ENCODE measurements around the gene ITGB2.

DNA sequence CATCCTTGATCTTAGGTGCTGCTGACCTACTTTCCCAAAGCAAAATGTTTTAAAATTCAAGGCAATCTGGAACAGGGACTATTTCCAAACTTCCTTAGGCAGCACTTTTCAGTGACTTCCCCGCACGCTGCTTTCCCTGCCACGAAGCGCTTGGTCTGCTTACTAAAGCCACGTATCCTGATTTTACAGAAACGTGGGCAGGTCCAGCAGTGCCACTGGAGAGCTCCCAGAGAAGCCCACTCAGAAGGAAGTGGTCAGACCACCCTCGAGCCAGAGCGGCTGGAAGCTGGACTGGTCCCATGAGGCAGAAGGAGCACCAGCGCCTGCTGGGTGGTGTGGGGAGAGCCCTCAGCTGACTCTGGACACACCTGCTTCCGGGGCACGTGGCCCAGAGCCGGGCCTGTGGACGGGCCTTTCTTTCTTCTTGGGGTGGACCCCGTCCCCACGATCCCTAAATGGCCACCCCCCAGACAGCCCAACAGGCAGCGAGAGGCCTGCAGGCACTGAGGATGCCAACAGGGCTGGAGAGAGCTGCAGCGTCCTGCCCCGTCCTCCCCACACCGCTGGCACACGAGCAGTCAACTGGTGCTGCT is 70.4 kb downstream of the ITGB2 start:
- TF ChIP-seq FOXM1 (IDR thresholded peaks at IDR 0.05; ENCODE audit: borderline replicate concordance, low read depth): no peak
- TF ChIP-seq NFIC (IDR thresholded peaks at IDR 0.05): no peak
- TF ChIP-seq RAD21 (IDR thresholded peaks at IDR 0.05; ENCODE audit: low read depth): no peak
- TF ChIP-seq, protein P1, sequence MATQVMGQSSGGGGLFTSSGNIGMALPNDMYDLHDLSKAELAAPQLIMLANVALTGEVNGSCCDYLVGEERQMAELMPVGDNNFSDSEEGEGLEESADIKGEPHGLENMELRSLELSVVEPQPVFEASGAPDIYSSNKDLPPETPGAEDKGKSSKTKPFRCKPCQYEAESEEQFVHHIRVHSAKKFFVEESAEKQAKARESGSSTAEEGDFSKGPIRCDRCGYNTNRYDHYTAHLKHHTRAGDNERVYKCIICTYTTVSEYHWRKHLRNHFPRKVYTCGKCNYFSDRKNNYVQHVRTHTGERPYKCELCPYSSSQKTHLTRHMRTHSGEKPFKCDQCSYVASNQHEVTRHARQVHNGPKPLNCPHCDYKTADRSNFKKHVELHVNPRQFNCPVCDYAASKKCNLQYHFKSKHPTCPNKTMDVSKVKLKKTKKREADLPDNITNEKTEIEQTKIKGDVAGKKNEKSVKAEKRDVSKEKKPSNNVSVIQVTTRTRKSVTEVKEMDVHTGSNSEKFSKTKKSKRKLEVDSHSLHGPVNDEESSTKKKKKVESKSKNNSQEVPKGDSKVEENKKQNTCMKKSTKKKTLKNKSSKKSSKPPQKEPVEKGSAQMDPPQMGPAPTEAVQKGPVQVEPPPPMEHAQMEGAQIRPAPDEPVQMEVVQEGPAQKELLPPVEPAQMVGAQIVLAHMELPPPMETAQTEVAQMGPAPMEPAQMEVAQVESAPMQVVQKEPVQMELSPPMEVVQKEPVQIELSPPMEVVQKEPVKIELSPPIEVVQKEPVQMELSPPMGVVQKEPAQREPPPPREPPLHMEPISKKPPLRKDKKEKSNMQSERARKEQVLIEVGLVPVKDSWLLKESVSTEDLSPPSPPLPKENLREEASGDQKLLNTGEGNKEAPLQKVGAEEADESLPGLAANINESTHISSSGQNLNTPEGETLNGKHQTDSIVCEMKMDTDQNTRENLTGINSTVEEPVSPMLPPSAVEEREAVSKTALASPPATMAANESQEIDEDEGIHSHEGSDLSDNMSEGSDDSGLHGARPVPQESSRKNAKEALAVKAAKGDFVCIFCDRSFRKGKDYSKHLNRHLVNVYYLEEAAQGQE (IDR thresholded peaks at IDR 0.05; ENCODE audit: low read depth): no peak
- TF ChIP-seq, protein P2, sequence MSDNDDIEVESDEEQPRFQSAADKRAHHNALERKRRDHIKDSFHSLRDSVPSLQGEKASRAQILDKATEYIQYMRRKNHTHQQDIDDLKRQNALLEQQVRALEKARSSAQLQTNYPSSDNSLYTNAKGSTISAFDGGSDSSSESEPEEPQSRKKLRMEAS (IDR thresholded peaks at IDR 0.05): no peak
- no peak for TF ChIP-seq EP300 (IDR thresholded peaks at IDR 0.05; ENCODE audit: borderline replicate concordance)
- TF ChIP-seq CREB1 (IDR thresholded peaks at IDR 0.05; ENCODE audit: low read depth): no peak
- TF ChIP-seq, protein P3, sequence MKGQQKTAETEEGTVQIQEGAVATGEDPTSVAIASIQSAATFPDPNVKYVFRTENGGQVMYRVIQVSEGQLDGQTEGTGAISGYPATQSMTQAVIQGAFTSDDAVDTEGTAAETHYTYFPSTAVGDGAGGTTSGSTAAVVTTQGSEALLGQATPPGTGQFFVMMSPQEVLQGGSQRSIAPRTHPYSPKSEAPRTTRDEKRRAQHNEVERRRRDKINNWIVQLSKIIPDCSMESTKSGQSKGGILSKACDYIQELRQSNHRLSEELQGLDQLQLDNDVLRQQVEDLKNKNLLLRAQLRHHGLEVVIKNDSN (IDR thresholded peaks at IDR 0.05): no peak

All from Ishikawa (cell line).